PC-3 (cell line): ENCODE results near the gene COL27A1.

Source experiments
- CTCF ChIP-seq: fragments of 300-600 bp; sonication (generic); conservative IDR thresholded peaks from 2 replicates; pipeline ENCODE4 v1.5.1; 2017; ENCODE audit warnings: antibody characterized with exemption, low read depth, mild to moderate bottlenecking, low read length
- EZH2 ChIP-seq: fragments of 300-600 bp; sonication (generic); IDR thresholded peaks from one replicate; pipeline ENCODE4 v1.6.1; 2017; ENCODE audit warnings: antibody characterized with exemption, mild to moderate bottlenecking, low read length; ENCODE audit not compliant: unreplicated experiment
- EZH2phosphoT487 ChIP-seq: fragments of 300-600 bp; sonication (generic); IDR thresholded peaks from 2 replicates; pipeline ENCODE4 v1.6.1; 2018; ENCODE audit warnings: mild to moderate bottlenecking, antibody characterized with exemption, low read length, borderline replicate concordance

GRCh38 chr9:114349713-114350480 lies 194.6 kb downstream of the COL27A1 start:
- TF ChIP-seq CTCF, result no peak
- no peak for TF ChIP-seq EZH2
- TF ChIP-seq EZH2phosphoT487, result no peak
